ACC112 (cell line): ENCODE data around the gene COPG2.

Source experiments
- H2AFZ ChIP-seq: fragments of 200-600 bp; sonication (generic); one replicate; pipeline ENCODE4 v1.6.0; 2017; ENCODE audit warnings: antibody characterized with exemption, low read length; ENCODE audit not compliant: unreplicated experiment
- H3K27ac ChIP-seq: fragments of 200-600 bp; sonication (generic); 2 replicates; pipeline ENCODE4 v1.5.1; 2014; ENCODE audit warnings: low read depth, mild to moderate bottlenecking, antibody characterized with exemption, low read length, moderate library complexity
- H3K27me3 ChIP-seq: fragments of 200-600 bp; sonication (generic); 2 replicates; pipeline ENCODE4 v1.6.1; 2014; ENCODE audit warnings: mild to moderate bottlenecking, antibody characterized with exemption, low read length, moderate library complexity, mixed read lengths; ENCODE audit not compliant: insufficient read depth
- H3K36me3 ChIP-seq: fragments of 200-600 bp; sonication (generic); 2 replicates; pipeline ENCODE4 v1.6.1; 2016; ENCODE audit warnings: mild to moderate bottlenecking, antibody characterized with exemption, low read length, moderate library complexity, mixed read lengths; ENCODE audit not compliant: insufficient read depth
- H3K4me1 ChIP-seq: fragments of 200-600 bp; sonication (generic); one replicate; pipeline ENCODE4 v1.6.1; 2016; ENCODE audit warnings: low read length, mixed read lengths; ENCODE audit not compliant: insufficient read depth, unreplicated experiment, control insufficient read depth
- H3K4me3 ChIP-seq: fragments of 200-600 bp; sonication (generic); 2 replicates; pipeline ENCODE4 v1.5.1; 2014; ENCODE audit warnings: mild to moderate bottlenecking, low read depth, low read length
- H3K79me2 ChIP-seq: fragments of 200-600 bp; sonication (generic); one replicate; pipeline ENCODE4 v1.6.0; 2016; ENCODE audit warnings: low read length; ENCODE audit not compliant: control insufficient read depth, unreplicated experiment, insufficient read depth

COPG2 gene

GRCh38 chr7:130473876-130474275 lies 194.7 kb downstream of the COPG2 start:
- Histone ChIP-seq H3K36me3 (no peaks in the 10 kb centered on the region), H3K79me2 (no peaks in the 10 kb centered on the region), H3K4me3 (no peak overlapping the region), H3K27me3 (no peaks in the 10 kb centered on the region), H2AFZ (no peak overlapping the region), H3K4me1 (no peaks in the 10 kb centered on the region), H3K27ac (no peak overlapping the region)

GRCh38 chr7:130473289-130473688 lies 195.3 kb downstream of the COPG2 start:
- H2AFZ ChIP-seq, result no peak overlapping the region
- H3K36me3 ChIP-seq, result no peaks in the 10 kb centered on the region
- no peaks in the 10 kb centered on the region for H3K79me2 ChIP-seq
- no peak overlapping the region for H3K27ac ChIP-seq
- H3K4me3 ChIP-seq, result no peak overlapping the region
- no peaks in the 10 kb centered on the region for H3K27me3 ChIP-seq
- no peaks in the 10 kb centered on the region for H3K4me1 ChIP-seq

GRCh38 chr7:130471974-130472373 lies 196.6 kb downstream of the COPG2 start:
- H3K27ac ChIP-seq, result no peak overlapping the region
- H2AFZ ChIP-seq, result no peak overlapping the region
- no peaks in the 10 kb centered on the region for H3K4me1 ChIP-seq
- H3K27me3 ChIP-seq, result no peaks in the 10 kb centered on the region
- H3K79me2 ChIP-seq, result no peaks in the 10 kb centered on the region
- no peak overlapping the region for H3K4me3 ChIP-seq
- H3K36me3 ChIP-seq, result no peaks in the 10 kb centered on the region

DNA sequence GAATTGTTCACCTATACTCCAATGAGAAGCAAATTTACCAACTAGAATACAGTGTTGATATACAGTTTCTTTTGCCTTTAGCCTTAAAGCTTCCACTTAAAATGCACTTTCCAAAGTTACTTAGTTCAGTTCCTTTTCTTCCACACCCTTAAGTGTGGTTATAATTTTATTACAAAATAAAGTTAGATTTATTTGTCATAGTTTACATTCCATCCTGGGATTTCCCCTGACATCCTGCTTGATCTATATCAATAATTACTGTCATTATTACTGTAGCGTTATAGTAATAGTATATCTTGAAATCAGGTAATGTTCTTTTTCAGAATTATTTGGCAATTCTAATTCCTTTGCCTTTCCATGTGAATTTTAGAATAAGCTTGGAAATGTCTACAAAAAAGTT lies 199.9 kb downstream of the COPG2 start:
- Histone ChIP-seq H3K79me2 (no peaks in the 10 kb centered on the region), H3K27ac (no peak overlapping the region), H3K36me3 (no peaks in the 10 kb centered on the region), H3K4me1 (no peaks in the 10 kb centered on the region), H3K4me3 (no peak overlapping the region), H3K27me3 (no peaks in the 10 kb centered on the region), H2AFZ (no peak overlapping the region)

- Histone ChIP-seq H3K27ac (no peak overlapping the region), H3K27me3 (no peaks in the 10 kb centered on the region), H3K4me1 (no peaks in the 10 kb centered on the region), H2AFZ (no peak overlapping the region), H3K36me3 (no peaks in the 10 kb centered on the region), H3K4me3 (no peak overlapping the region), H3K79me2 (no peaks in the 10 kb centered on the region)
Observed at GRCh38 chr7:130463553-130464434, 204.8 kb downstream of the COPG2 start.

- H2AFZ ChIP-seq, result no peak overlapping the region
- no peaks in the 10 kb centered on the region for H3K27me3 ChIP-seq
- H3K27ac ChIP-seq, result no peak overlapping the region
- no peaks in the 10 kb centered on the region for H3K4me1 ChIP-seq
- H3K79me2 ChIP-seq, result no peaks in the 10 kb centered on the region
- no peaks in the 10 kb centered on the region for H3K36me3 ChIP-seq
- H3K4me3 ChIP-seq, result no peak overlapping the region
Observed at GRCh38 chr7:130461272-130461671, 207.3 kb downstream of the COPG2 start.

- Histone ChIP-seq H3K36me3 (no peaks in the 10 kb centered on the region), H3K79me2 (no peaks in the 10 kb centered on the region), H3K27ac (no peak overlapping the region), H3K4me3 (peak overlapping the region; percentile 52), H3K27me3 (no peaks in the 10 kb centered on the region), H2AFZ (peak overlapping the region; percentile 76), H3K4me1 (no peaks in the 10 kb centered on the region)
Observed at GRCh38 chr7:130458257-130458656, 210.3 kb downstream of the COPG2 start.
